IMR-90 (cell line): ENCODE measurements around the gene PLEKHG1. TPM values are rescaled to one million over a fixed set of nuclear protein-coding genes. Genes with fewer than 3 reads are reported as not detected.

Experiments
- ATAC-seq: fragments of 200-7000 bp; cut with Tn5 transposase; 2 replicates; pipeline ENCODE4 v1.9.1; 2020; ENCODE audit warnings: low read depth, mild to moderate bottlenecking, moderate library complexity
- BruUV-seq: library from RNA; stranded (reverse); fragments of 400-500 nt; replicated peaks from 2 replicates; lab custom pipeline; 2021; lab: Mats Ljungman, UMichigan
- CTCF ChIA-PET: fragments of 300-600 bp; formaldehyde crosslinking; extraction: SDS; loops from one replicate; lab custom pipeline; 2021; ENCODE audit warnings: antibody characterized with exemption; lab: Yijun Ruan, JAX
- POLR2A ChIA-PET: fragments of 300-600 bp; sonication (Branson Sonifier 250); formaldehyde crosslinking; loops from one replicate; lab custom pipeline; 2022; ENCODE audit warnings: antibody characterized with exemption; ENCODE audit not compliant: unreplicated experiment; lab: Charles Lee
- DNase-seq: peaks from one replicate; pipeline ENCODE4 v3.0.0; 2013
- H2AFZ ChIP-seq: replicated peaks from 2 replicates; pipeline ENCODE3; 2013; ENCODE audit warnings: low read length, mild to moderate bottlenecking; ENCODE audit not compliant: poor library complexity
- H2AK5ac ChIP-seq: 2 replicates; pipeline ENCODE4 v1.6.1; 2013; ENCODE audit warnings: low read depth, low read length, inconsistent platforms
- H2AK9ac ChIP-seq: replicated peaks from 2 replicates; pipeline ENCODE3; 2013; ENCODE audit warnings: mild to moderate bottlenecking, low read depth, low read length, moderate library complexity; ENCODE audit not compliant: poor library complexity
- H2BK120ac ChIP-seq: 2 replicates; pipeline ENCODE4 v1.6.1; 2013; ENCODE audit warnings: low read depth, low read length, inconsistent platforms
- H2BK15ac ChIP-seq: 3 replicates; pipeline ENCODE4 v1.6.1; 2013; ENCODE audit warnings: low read depth, low read length, inconsistent platforms
- H2BK20ac ChIP-seq: 2 replicates; pipeline ENCODE4 v1.6.1; 2013; ENCODE audit warnings: low read depth, mild to moderate bottlenecking, inconsistent platforms, low read length, moderate library complexity
- H2BK5ac ChIP-seq: 2 replicates; pipeline ENCODE4 v1.6.1; 2013; ENCODE audit warnings: mild to moderate bottlenecking, low read depth, low read length, inconsistent platforms; ENCODE audit not compliant: poor library complexity, severe bottlenecking
- H3K14ac ChIP-seq: replicated peaks from 2 replicates; pipeline ENCODE4 v1.6.1; 2013; ENCODE audit warnings: low read depth, low read length, inconsistent platforms
- H3K18ac ChIP-seq: 2 replicates; pipeline ENCODE4 v1.6.1; 2013; ENCODE audit warnings: low read depth, low read length, control low read depth
- H3K23ac ChIP-seq: 2 replicates; pipeline ENCODE4 v1.6.1; 2013; ENCODE audit warnings: low read depth, low read length, inconsistent platforms
- H3K27ac ChIP-seq: 2 replicates; pipeline ENCODE4 v1.5.1; 2013; ENCODE audit warnings: mild to moderate bottlenecking, control low read depth, low read length; ENCODE audit not compliant: insufficient read depth
- H3K27me3 ChIP-seq: 2 replicates; pipeline ENCODE4 v1.6.1; 2013; ENCODE audit warnings: low read length; ENCODE audit not compliant: control insufficient read depth, insufficient read depth
- H3K36me3 ChIP-seq: 2 replicates; pipeline ENCODE4 v1.6.1; 2013; ENCODE audit warnings: low read length, mixed read lengths; ENCODE audit not compliant: control insufficient read depth, insufficient read depth
- H3K4ac ChIP-seq: 2 replicates; pipeline ENCODE4 v1.6.1; 2013; ENCODE audit warnings: low read depth, low read length, inconsistent platforms
- H3K4me1 ChIP-seq: 2 replicates; pipeline ENCODE4 v1.6.1; 2013; ENCODE audit warnings: low read length, mixed read lengths; ENCODE audit not compliant: control insufficient read depth, insufficient read depth
- H3K4me2 ChIP-seq: 2 replicates; pipeline ENCODE4 v1.6.1; 2013; ENCODE audit warnings: low read depth, mild to moderate bottlenecking, control low read depth, low read length, moderate library complexity
- H3K4me3 ChIP-seq: 2 replicates; pipeline ENCODE4 v1.5.1; 2013; ENCODE audit warnings: low read depth, mild to moderate bottlenecking, control low read depth, low read length, moderate library complexity; ENCODE audit not compliant: insufficient read depth
- H3K56ac ChIP-seq: 2 replicates; pipeline ENCODE4 v1.6.1; 2013; ENCODE audit warnings: low read length, inconsistent platforms; ENCODE audit not compliant: insufficient read depth; ENCODE audit errors: extremely low read depth
- H3K79me1 ChIP-seq, 2 experiments: 2 replicates each; pipeline ENCODE4 v1.6.1; 2013; ENCODE audit warnings: low read length in 2 of 2, inconsistent platforms in 1 of 2, low read depth in 1 of 2
- H3K9ac ChIP-seq: 2 replicates; pipeline ENCODE4 v1.6.1; 2013; ENCODE audit warnings: low read depth, low read length, control low read depth
- H3K9me1 ChIP-seq: 2 replicates; pipeline ENCODE4 v1.6.1; 2013; ENCODE audit warnings: low read length, inconsistent platforms; ENCODE audit not compliant: insufficient read depth
- H3K9me3 ChIP-seq: 2 replicates; pipeline ENCODE4 v1.6.1; 2013; ENCODE audit warnings: low read length; ENCODE audit not compliant: control insufficient read depth, insufficient read depth
- H4K20me1 ChIP-seq: 2 replicates; pipeline ENCODE4 v1.6.1; 2013; ENCODE audit warnings: low read length, inconsistent platforms; ENCODE audit not compliant: insufficient read depth
- H4K5ac ChIP-seq: 2 replicates; pipeline ENCODE4 v1.6.1; 2013; ENCODE audit warnings: mild to moderate bottlenecking, low read depth, low read length, control low read depth
- H4K8ac ChIP-seq, 2 experiments: 2 replicates each; pipeline ENCODE4 v1.6.1; 2013; ENCODE audit warnings: low read depth in 2 of 2, low read length in 2 of 2, control low read depth in 1 of 2, inconsistent platforms in 1 of 2
- H4K91ac ChIP-seq: 2 replicates; pipeline ENCODE4 v1.6.1; 2013; ENCODE audit warnings: low read depth, low read length, inconsistent platforms; ENCODE audit not compliant: insufficient read depth
- BHLHE40 ChIP-seq: fragments of 150-350 bp; IDR thresholded peaks from 2 replicates; pipeline ENCODE4 v1.6.1; 2016; ENCODE audit warnings: mild to moderate bottlenecking, low read depth, low read length
- CEBPB ChIP-seq: IDR thresholded peaks from 2 replicates; pipeline ENCODE4 v1.6.1; 2012; ENCODE audit warnings: low read depth, low read length, improper control_type of control experiment
- CHD1 ChIP-seq: IDR thresholded peaks from 2 replicates; pipeline ENCODE4 v1.6.1; 2012; ENCODE audit warnings: low read depth, low read length, improper control_type of control experiment
- FOS ChIP-seq: fragments of 150-350 bp; IDR thresholded peaks from 2 replicates; pipeline ENCODE4 v1.6.1; 2016; ENCODE audit warnings: low read depth, low read length
- MAFK ChIP-seq: IDR thresholded peaks from 2 replicates; pipeline ENCODE4 v1.6.1; 2012; ENCODE audit warnings: low read depth, low read length, improper control_type of control experiment
- MAZ ChIP-seq: IDR thresholded peaks from 2 replicates; pipeline ENCODE4 v1.6.1; 2012; ENCODE audit warnings: low read depth, mild to moderate bottlenecking, low read length, improper control_type of control experiment, moderate library complexity, borderline replicate concordance
- MXI1 ChIP-seq: IDR thresholded peaks from 2 replicates; pipeline ENCODE4 v1.6.1; 2012; ENCODE audit warnings: low read depth, mild to moderate bottlenecking, low read length, moderate library complexity, borderline replicate concordance
- NFE2L2 ChIP-seq: fragments of 150-350 bp; IDR thresholded peaks from 2 replicates; pipeline ENCODE4 v1.6.1; 2016; ENCODE audit warnings: low read depth, mild to moderate bottlenecking, low read length
- POLR2A ChIP-seq: IDR thresholded peaks from 2 replicates; pipeline ENCODE4 v1.6.1; 2012; ENCODE audit warnings: mild to moderate bottlenecking, low read depth, low read length
- RAD21 ChIP-seq: IDR thresholded peaks from 2 replicates; pipeline ENCODE4 v1.6.1; 2012; ENCODE audit warnings: low read length, improper control_type of control experiment
- RCOR1 ChIP-seq: IDR thresholded peaks from 2 replicates; pipeline ENCODE4 v1.6.1; 2012; ENCODE audit warnings: mild to moderate bottlenecking, low read length, improper control_type of control experiment; ENCODE audit not compliant: insufficient replicate concordance
- RFX5 ChIP-seq: IDR thresholded peaks from 2 replicates; pipeline ENCODE4 v1.8.0; 2012; ENCODE audit warnings: low read depth, mild to moderate bottlenecking, low read length, moderate library complexity
- SMC3 ChIP-seq: fragments of 150-350 bp; IDR thresholded peaks from 2 replicates; pipeline ENCODE4 v1.6.1; 2016; ENCODE audit warnings: low read depth, mild to moderate bottlenecking, antibody characterized with exemption, low read length, moderate library complexity
- WGBS, 2 experiments: methylation state at CpG; one replicate each; pipeline versions ENCODE4 v1.1.5 to v1.1.7; 2013; ENCODE audit warnings: missing lambda C conversion rate in 2 of 2; ENCODE audit not compliant: insufficient read length in 1 of 2; ENCODE audit errors: extremely low coverage in 2 of 2; 5-methylcytosine and 5-hydroxymethylcytosine counted together
- dilution Hi-C: fragments of 300-500 bp; cut with HindIII; formaldehyde crosslinking; loops from one replicate; pipeline ENCODE4 v1.14.3; 2018; ENCODE audit warnings: low sequenced_read_pairs; ENCODE audit not compliant: unreplicated experiment
- in situ Hi-C: fragments of 300-500 bp; cut with MboI; formaldehyde crosslinking; loops from 3 replicates; pipeline ENCODE4 v1.14.3; 2019; ENCODE audit warnings: low sequenced_read_pairs, inconsistent platforms, mixed read lengths
- intact Hi-C: fragments of 100-400 bp; cut with micrococcal nuclease; formaldehyde crosslinking; loops from 2 replicates; pipeline ENCODE4 v1.10.0; 2022
- polyA plus RNA-seq, 3 experiments: library from polyadenylated mRNA; depleted of rRNA; stranded (reverse); fragments of >200 nt; gene quantifications; 2 replicates each; pipeline ENCODE4 v1.2.3, GENCODE V29; 2012; ENCODE audit warnings: low replicate concordance in 1 of 3
- total RNA-seq: library from RNA; depleted of rRNA; stranded (reverse); fragments of >200 nt; gene quantifications from 2 replicates; pipeline ENCODE4 v1.2.3, GENCODE V29; 2012
- TF ChIP-seq, protein P1 (sequence below): fragments of 150-350 bp; IDR thresholded peaks from 2 replicates; pipeline ENCODE4 v1.6.1; 2016; ENCODE audit warnings: low read depth, mild to moderate bottlenecking, low read length, moderate library complexity, borderline replicate concordance
- TF ChIP-seq, protein P2 (sequence below): fragments of 150-350 bp; IDR thresholded peaks from 2 replicates; pipeline ENCODE4 v1.6.1; 2017; ENCODE audit warnings: mild to moderate bottlenecking, antibody characterized with exemption, low read length, low read depth
- TF ChIP-seq, protein P3 (sequence below): conservative IDR thresholded peaks from 2 replicates; pipeline ENCODE4 v1.5.1; 2012; ENCODE audit warnings: mild to moderate bottlenecking, low read depth, low read length, improper control_type of control experiment

Gene PLEKHG1
- total and polyA plus RNA-seq, 2 of the 4 experiments (the other 2 are of a cell fraction), result 0.09 to 0.36 TPM

DNA sequence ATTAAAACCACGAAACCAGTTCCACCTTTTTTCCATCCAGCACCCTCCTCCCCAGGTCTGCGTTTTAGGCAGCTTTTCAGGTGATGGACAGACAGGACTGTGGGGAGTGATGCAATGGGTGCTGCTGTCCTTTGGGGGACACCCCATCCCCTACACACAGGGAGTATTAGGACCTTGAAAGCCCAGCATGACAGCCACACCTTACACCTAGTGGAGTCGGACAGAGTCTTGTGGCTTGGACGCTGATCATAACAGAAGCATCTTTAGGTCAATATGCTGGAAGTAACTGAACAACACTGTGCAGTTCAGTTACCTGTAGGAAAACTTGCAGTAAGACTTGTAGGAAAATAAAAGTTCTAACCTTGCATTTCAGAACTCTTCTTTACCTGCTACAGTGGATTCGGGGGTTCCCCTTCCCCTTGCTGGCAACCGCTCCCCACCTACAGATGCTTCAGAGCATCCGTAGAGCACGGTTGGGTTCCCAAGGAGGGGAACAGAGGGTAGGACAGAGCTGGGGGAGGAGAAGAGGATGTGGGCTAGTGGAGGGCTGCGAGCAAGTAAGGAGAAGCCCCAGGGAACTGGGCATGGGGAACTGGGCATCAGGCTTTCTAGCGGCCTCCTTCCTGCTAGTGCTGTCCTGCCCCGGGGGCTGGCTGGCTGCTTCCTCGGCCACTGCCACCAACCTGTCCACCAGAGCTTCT, 31.7 kb downstream of the PLEKHG1 start:
- no peak overlapping the region for H3K14ac ChIP-seq
- intact Hi-C loops (no loop called here), dilution Hi-C loops (no loop called here), in situ Hi-C loops (no loop called here)
- no peak overlapping the region for H2AFZ ChIP-seq
- H3K36me3 ChIP-seq, result no peaks in the 10 kb centered on the region
- no peak overlapping the region for H2BK20ac ChIP-seq
- no peak overlapping the region for H3K23ac ChIP-seq
- H3K9ac ChIP-seq, result no peak overlapping the region
- peaks cover 8% of the 10 kb centered on the region; the same call in 1 of the 2 replicates for H3K4me1 ChIP-seq
- no peak overlapping the region for H3K4me2 ChIP-seq
- TF ChIP-seq CHD1 (no peak), RCOR1 (no peak), MAZ (no peak), MXI1 (no peak), BHLHE40 (no peak), MAFK (no peak), RAD21 (no peak), CEBPB (no peak), RFX5 (no peak), POLR2A (no peak), SMC3 (no peak), NFE2L2 (no peak), FOS (no peak)
- TF ChIP-seq, protein P1, sequence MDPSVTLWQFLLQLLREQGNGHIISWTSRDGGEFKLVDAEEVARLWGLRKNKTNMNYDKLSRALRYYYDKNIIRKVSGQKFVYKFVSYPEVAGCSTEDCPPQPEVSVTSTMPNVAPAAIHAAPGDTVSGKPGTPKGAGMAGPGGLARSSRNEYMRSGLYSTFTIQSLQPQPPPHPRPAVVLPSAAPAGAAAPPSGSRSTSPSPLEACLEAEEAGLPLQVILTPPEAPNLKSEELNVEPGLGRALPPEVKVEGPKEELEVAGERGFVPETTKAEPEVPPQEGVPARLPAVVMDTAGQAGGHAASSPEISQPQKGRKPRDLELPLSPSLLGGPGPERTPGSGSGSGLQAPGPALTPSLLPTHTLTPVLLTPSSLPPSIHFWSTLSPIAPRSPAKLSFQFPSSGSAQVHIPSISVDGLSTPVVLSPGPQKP, result no peak
- TF ChIP-seq, protein P2, sequence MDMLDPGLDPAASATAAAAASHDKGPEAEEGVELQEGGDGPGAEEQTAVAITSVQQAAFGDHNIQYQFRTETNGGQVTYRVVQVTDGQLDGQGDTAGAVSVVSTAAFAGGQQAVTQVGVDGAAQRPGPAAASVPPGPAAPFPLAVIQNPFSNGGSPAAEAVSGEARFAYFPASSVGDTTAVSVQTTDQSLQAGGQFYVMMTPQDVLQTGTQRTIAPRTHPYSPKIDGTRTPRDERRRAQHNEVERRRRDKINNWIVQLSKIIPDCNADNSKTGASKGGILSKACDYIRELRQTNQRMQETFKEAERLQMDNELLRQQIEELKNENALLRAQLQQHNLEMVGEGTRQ, result no peak
- TF ChIP-seq, protein P3, sequence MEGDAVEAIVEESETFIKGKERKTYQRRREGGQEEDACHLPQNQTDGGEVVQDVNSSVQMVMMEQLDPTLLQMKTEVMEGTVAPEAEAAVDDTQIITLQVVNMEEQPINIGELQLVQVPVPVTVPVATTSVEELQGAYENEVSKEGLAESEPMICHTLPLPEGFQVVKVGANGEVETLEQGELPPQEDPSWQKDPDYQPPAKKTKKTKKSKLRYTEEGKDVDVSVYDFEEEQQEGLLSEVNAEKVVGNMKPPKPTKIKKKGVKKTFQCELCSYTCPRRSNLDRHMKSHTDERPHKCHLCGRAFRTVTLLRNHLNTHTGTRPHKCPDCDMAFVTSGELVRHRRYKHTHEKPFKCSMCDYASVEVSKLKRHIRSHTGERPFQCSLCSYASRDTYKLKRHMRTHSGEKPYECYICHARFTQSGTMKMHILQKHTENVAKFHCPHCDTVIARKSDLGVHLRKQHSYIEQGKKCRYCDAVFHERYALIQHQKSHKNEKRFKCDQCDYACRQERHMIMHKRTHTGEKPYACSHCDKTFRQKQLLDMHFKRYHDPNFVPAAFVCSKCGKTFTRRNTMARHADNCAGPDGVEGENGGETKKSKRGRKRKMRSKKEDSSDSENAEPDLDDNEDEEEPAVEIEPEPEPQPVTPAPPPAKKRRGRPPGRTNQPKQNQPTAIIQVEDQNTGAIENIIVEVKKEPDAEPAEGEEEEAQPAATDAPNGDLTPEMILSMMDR, result no peak
- no peak overlapping the region for H3K27ac ChIP-seq
- no peak overlapping the region for H3K56ac ChIP-seq
- H3K9me3 ChIP-seq, result no peaks in the 10 kb centered on the region
- no peak overlapping the region for H3K4me3 ChIP-seq
- H3K18ac ChIP-seq, result no peak overlapping the region; the same call in 1 of the 2 replicates
- H4K5ac ChIP-seq, result no peak overlapping the region; the same call in 1 of the 2 replicates
- no peak overlapping the region for H2BK120ac ChIP-seq
- no peak overlapping the region for H2AK9ac ChIP-seq
- H3K27me3 ChIP-seq, result 0 out of 2 replicates have a peak, but pooled peaks cover 1% of the 10 kb centered on the region
- no peak overlapping the region for H2BK5ac ChIP-seq
- WGBS, 2 experiments, result no CpG with 5 or more reads among the region's 12 CpGs
- DNase-seq (no peak), ATAC-seq (no peak)
- no peaks in the 10 kb centered on the region for H3K79me1 ChIP-seq
- no peak overlapping the region for H2AK5ac ChIP-seq
- BruUV-seq, result no TSS peak
- ChIA-PET CTCF (no interaction called here), POLR2A (no interaction called here)
- no peak overlapping the region for H4K91ac ChIP-seq
- H4K8ac ChIP-seq, result no peak overlapping the region
- no peak overlapping the region for H3K4ac ChIP-seq
- H2BK15ac ChIP-seq, result no peak overlapping the region
- H3K9me1 ChIP-seq, result no peaks in the 10 kb centered on the region
- no peaks in the 10 kb centered on the region for H4K20me1 ChIP-seq
